Epithelial cell of esophagus (primary cell): ENCODE measurements around the gene APBA2.

Experiments used
- DNase-seq: peaks from one replicate; pipeline ENCODE4 v3.0.0; 2010; ENCODE audit warnings: low read depth
- H3K4me3 ChIP-seq: 2 replicates; pipeline ENCODE4 v1.5.1; 2011; ENCODE audit warnings: mild to moderate bottlenecking, low read length, control low read depth
- TF ChIP-seq, protein P1 (sequence below): IDR thresholded peaks from 2 replicates; pipeline ENCODE4 v1.5.1; 2011; ENCODE audit warnings: low read depth, mild to moderate bottlenecking, low read length, control low read depth, inconsistent platforms; ENCODE audit not compliant: insufficient read depth; ENCODE audit errors: missing control alignments

Gene APBA2

DNA sequence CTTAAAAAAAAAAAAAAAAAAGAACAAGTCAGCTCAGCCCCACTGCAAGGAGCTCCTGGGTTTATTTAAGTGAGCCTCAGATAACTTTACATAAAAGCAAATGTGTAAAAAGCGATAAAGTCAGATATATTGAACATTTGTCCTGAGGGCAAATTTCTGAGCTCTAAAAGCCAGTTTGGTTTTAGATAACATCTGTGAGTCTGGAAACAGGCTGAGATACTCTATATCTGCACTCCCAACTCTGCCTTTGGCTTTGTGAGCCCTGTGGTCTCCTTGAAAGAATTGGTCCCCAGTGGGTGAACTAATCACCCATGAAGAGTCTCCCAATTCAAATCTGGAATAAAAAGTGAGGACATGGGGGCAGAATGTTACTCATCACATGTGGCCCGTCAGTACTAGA, 104.6 kb downstream of the APBA2 start:
- DNase-seq: no peak
- no peak overlapping the region for H3K4me3 ChIP-seq
- TF ChIP-seq, protein P1, sequence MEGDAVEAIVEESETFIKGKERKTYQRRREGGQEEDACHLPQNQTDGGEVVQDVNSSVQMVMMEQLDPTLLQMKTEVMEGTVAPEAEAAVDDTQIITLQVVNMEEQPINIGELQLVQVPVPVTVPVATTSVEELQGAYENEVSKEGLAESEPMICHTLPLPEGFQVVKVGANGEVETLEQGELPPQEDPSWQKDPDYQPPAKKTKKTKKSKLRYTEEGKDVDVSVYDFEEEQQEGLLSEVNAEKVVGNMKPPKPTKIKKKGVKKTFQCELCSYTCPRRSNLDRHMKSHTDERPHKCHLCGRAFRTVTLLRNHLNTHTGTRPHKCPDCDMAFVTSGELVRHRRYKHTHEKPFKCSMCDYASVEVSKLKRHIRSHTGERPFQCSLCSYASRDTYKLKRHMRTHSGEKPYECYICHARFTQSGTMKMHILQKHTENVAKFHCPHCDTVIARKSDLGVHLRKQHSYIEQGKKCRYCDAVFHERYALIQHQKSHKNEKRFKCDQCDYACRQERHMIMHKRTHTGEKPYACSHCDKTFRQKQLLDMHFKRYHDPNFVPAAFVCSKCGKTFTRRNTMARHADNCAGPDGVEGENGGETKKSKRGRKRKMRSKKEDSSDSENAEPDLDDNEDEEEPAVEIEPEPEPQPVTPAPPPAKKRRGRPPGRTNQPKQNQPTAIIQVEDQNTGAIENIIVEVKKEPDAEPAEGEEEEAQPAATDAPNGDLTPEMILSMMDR: no peak

DNA sequence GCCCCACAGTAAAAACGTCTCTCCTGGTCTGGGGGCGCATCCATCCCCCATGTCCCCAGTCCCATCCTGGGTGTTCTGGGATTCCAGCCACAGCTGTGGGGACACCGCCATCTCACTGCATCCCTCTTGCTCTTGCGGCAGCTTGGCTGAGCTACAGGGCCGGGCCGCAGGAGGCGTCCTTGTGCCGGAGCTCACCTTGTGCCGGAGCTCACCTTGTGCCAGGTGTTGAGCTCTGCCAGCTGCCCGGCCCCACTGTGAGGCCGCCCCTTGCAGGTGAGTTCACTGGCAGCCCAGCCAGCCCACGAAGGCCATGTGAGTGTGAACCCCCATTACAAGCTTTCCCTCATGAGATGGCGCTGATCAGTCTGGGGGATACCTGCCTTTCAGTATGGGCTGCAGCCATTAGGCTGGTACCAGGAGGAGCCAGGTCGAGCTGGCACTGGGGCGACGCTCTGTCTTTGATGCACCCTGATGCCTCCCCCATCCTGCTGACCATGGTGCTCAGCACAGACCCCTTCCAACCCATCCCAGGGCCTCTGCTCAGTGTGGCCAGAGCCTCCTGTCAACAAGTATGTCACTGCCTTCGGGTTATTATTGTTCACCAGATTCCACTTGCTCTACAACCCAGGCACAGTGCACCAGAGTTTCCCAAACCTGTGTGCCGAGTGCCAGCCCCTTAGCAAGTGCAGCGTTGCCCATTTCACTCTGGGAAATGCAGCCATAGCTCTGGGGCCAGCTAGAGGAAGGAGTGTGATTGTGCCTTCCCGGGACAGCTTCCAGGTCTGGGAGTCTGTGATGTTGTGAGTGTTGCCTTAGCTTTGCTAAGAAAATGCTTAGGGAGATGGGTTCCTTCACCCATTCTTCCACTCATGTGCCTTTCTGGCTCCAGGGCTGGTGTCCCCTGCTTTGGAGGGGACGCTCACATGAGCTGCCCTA, 105.7 kb downstream of the APBA2 start:
- TF ChIP-seq, protein P1: no peak
- no peak for DNase-seq

DNA sequence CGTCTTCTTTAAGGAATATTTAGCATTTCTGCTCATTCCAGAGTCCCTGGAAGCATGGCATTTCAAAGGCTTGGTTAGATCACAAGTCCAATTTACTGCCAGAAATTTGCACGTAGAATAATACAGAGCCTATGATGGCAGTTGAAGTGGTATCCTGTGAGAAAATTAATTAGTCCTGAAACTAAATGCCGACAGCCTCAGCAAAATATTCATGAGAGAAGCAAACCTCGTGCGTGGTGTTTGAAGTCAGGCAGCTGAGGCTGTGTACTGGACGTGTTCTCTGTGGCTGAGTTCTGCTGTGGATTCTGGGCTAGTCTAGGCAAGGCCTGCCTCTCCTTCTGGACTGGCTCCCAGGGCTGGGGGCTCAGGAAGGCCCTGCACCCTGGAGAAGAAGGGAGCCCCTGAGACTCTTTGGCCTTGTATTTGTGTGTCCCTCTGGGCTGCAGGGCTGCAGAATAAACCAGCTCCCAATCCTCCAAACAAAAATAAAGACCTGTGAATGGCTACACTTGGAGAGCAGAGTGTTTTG, 106.6 kb downstream of the APBA2 start:
- no peak for DNase-seq
- TF ChIP-seq, protein P1: no peak
- H3K4me3 ChIP-seq: no peak overlapping the region

More for the DNA sequence above, 105.7 kb downstream of the APBA2 start:
- H3K4me3 ChIP-seq: no peak overlapping the region

DNA sequence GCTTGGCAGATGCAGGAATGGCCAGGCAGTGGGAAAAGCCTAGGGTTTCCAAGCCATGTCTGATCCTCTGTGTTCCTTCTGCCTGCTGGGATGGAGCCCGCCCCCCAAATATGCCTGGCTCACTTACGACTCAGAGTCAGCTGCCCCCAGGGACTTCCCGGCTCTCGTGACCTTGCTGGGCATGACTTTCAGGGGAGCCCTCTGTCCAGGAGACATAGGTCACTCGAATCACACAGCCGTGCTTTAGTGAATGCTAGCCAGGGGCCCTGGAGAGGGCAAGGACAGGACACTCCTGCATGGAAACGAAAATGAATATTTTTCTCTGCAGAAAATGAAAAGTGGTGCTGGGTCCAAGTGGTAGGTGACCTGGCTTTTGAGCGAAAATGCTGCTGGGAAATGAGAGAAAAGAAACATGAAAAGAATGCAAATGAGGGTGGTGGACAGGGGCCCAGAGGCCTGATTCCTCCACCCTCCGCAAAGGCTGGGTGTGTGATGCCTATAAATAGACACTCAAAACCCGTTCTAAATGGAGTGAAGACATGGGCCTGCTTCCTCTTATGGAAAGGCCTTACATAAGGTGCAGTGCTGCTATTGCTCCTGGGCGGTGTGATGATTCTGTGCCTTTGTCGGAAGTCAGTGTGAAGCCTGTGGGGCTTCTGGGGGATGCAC, 107.4 kb downstream of the APBA2 start:
- no peak overlapping the region for H3K4me3 ChIP-seq
- no peak for DNase-seq
- TF ChIP-seq, protein P1: no peak

DNA sequence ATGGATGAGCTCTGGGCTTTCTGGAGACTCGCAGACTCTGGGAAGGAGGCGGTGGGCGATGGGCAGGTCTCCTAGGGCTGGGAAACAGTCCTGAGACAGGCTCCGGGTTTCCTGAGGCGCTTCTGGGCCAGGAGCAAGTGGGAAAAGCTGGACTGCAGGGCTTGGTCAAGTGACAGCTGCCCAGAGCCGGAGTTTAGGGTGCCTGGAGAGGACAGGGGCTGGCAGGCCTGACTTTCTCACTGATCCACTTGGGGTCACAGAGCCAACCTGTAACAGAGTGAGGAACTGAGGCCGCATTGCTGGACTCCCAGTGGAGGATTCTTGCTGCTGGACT, 107.9 kb downstream of the APBA2 start:
- TF ChIP-seq, protein P1: no peak
- no peak overlapping the region for H3K4me3 ChIP-seq
- no peak for DNase-seq

DNA sequence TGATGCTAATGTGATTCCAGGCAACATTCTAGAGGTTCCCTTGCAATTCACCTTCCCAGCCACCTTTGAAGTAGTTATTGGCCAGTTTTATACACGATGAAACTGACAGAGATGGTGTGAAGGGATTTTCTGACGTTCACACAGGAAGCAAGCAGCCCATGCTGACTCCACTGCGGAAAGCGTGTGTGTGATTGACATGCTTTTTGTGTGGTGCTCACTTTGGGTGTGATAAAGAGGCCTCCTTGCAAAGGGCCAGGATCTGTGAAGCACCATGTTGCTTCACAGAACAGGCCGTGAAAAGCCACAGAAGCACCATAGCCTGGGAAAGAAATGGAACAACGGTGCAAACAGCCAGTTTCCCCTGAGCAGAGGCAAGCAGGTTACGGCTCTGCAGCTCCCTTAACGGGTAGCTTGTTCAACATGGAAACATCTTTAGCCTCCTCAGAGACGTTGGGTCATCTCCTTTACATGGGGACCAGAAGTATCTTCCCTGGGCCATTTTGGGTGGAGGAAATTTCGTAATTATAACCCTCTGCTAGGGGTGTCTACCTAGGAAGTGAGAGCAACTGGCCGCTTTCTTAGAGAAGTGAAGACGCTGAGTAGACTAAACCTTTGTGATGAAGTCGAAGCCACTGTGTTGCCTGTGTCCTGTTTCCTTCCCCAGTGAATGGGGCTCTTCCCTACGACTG, 108.5 kb downstream of the APBA2 start:
- no peak for DNase-seq
- no peak overlapping the region for H3K4me3 ChIP-seq
- TF ChIP-seq, protein P1: no peak
